ENCODE results near the gene DGLUCY.
"Not testable (repeated sequence)": the region's sequence is repeated elsewhere in the genome, so short reads cannot be mapped to it uniquely, and the experiment has no call there.

The DGLUCY gene

DNA sequence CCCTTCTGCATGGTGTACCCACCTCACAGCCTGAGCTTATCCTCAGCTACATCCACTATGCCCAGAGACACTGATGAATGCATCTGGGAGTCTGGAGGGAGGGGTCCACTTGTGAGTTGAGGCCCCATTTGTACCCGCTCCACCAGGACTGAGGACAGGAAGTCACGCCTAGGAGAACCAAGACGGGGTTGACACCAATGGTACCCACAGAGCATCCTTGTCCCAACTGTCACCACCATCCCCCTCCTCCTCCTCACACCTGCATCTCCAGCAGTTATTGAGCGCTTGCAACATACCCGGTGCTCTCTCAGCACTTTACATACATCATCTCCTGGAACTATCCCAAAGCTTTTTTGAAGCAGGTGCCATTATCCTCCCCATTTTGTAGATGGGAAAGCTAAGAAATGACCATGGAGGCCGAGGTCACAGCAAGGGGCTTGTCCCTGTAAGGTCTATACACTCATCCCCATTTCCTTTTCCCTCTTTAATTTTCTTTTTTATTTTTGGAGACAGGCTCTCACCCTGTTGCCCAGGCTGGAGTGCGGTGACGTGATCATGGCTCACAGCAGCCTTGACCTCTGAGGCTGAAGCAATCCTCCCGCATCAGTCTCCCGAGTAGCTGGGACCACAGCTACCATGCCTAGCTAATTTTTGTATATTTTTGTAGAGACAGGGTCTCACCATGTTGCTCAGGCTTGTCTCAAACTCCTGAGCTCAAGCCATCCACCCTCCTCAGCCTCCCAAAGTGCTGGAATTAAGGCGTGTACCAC lies 31.7 kb downstream of the DGLUCY start:
- Histone ChIP-seq H3K27me3 (ENCODE audit: control insufficient read depth in 5 of 5, insufficient read depth in 4 of 5, low read length in 5 of 5) (no peaks in the 10 kb centered on the region), H3K4me3 (ENCODE audit: low read depth in 1 of 5, low read length in 5 of 5) (no peak overlapping the region), H3K4me1 (ENCODE audit: control insufficient read depth in 5 of 5, insufficient read depth in 5 of 5, low read length in 5 of 5) (peaks cover 0 to 27% (median 8%) of the 10 kb centered on the region in 5 donors), H3K9ac (ENCODE audit: low read length in 5 of 5) (no peak overlapping the region), H3K27ac (ENCODE audit: low read depth, low read length) (no peak overlapping the region), H3K36me3 (ENCODE audit: control insufficient read depth in 5 of 5, insufficient read depth in 5 of 5, low read length in 5 of 5) (peaks cover 3 to 55% (median 24%) of the 10 kb centered on the region in 5 donors), H3K9me3 (ENCODE audit: control insufficient read depth in 5 of 5, low read length in 5 of 5) (no peaks in the 10 kb centered on the region)

DNA sequence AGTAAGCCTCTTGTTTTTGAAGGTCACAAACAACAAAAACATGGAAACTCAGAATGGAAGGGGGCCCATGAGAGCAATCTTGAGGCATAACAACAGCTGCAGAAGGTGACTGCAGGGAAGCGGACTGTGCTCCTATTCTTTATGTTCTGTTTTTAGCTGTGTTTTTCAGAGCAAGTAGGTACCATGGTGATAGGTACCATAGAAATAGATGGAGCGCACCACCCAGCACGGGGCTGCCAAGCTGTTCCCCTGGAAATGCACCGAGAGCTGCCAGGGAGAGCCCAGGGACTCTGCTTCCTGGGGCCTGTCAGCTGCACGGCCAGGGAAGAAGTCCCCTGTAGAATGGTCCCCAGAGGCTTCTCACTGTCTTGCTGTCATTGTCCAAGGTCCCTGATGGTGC lies 32.8 kb downstream of the DGLUCY start:
- peaks cover 0 to 27% (median 8%) of the 10 kb centered on the region in 5 donors for H3K4me1 ChIP-seq (ENCODE audit: control insufficient read depth in 5 of 5, insufficient read depth in 5 of 5, low read length in 5 of 5)
- no peak overlapping the region for H3K27ac ChIP-seq (ENCODE audit: low read depth, low read length)
- H3K27me3 ChIP-seq (ENCODE audit: control insufficient read depth in 5 of 5, insufficient read depth in 4 of 5, low read length in 5 of 5) = no peaks in the 10 kb centered on the region
- no peak overlapping the region for H3K9ac ChIP-seq (ENCODE audit: low read length in 5 of 5)
- peaks cover 3 to 55% (median 24%) of the 10 kb centered on the region in 5 donors for H3K36me3 ChIP-seq (ENCODE audit: control insufficient read depth in 5 of 5, insufficient read depth in 5 of 5, low read length in 5 of 5)
- H3K4me3 ChIP-seq (ENCODE audit: low read depth in 1 of 5, low read length in 5 of 5) = no peak overlapping the region
- no peaks in the 10 kb centered on the region for H3K9me3 ChIP-seq (ENCODE audit: control insufficient read depth in 5 of 5, low read length in 5 of 5)

DNA sequence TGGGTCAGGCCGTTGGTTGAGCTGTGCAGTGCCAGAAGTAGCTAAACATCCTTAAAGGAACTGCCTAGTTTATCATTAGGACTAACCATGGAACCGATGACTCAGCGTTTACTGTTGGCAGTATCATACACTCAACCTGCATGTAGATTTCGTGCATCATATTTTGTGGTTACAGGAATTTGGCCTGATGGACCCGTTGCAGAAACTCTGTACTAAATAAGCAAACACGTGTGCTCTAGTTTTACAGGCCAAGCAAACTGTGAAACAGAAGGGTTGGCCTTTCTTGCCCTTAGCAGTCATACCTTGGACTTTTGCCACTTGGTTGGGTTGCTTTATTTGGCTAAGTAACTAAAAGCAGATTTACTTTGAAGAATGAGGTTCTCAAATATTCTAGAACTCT lies 35.6 kb downstream of the DGLUCY start:
- peaks cover 0 to 16% (median 8%) of the 10 kb centered on the region in 5 donors for H3K4me1 ChIP-seq (ENCODE audit: control insufficient read depth in 5 of 5, insufficient read depth in 5 of 5, low read length in 5 of 5)
- no peak overlapping the region for H3K4me3 ChIP-seq (ENCODE audit: low read depth in 1 of 5, low read length in 5 of 5)
- no peaks in the 10 kb centered on the region for H3K27me3 ChIP-seq (ENCODE audit: control insufficient read depth in 5 of 5, insufficient read depth in 4 of 5, low read length in 5 of 5)
- H3K36me3 ChIP-seq (ENCODE audit: control insufficient read depth in 5 of 5, insufficient read depth in 5 of 5, low read length in 5 of 5) = peaks cover 3 to 52% (median 27%) of the 10 kb centered on the region in 5 donors
- no peak overlapping the region for H3K9ac ChIP-seq (ENCODE audit: low read length in 5 of 5)
- H3K9me3 ChIP-seq (ENCODE audit: control insufficient read depth in 5 of 5, low read length in 5 of 5) = no peaks in the 10 kb centered on the region
- H3K27ac ChIP-seq (ENCODE audit: low read depth, low read length) = peak overlapping the region; percentile 37

GRCh38 chr14:91152499-91152898 lies 38.6 kb downstream of the DGLUCY start:
- H3K4me3 ChIP-seq (ENCODE audit: low read depth in 1 of 5, low read length in 5 of 5) = no peak overlapping the region
- H3K4me1 ChIP-seq (ENCODE audit: control insufficient read depth in 5 of 5, insufficient read depth in 5 of 5, low read length in 5 of 5) = peaks cover 0 to 14% (median 8%) of the 10 kb centered on the region in 5 donors
- no peaks in the 10 kb centered on the region for H3K27me3 ChIP-seq (ENCODE audit: control insufficient read depth in 5 of 5, insufficient read depth in 4 of 5, low read length in 5 of 5)
- no peak overlapping the region for H3K27ac ChIP-seq (ENCODE audit: low read depth, low read length)
- H3K36me3 ChIP-seq (ENCODE audit: control insufficient read depth in 5 of 5, insufficient read depth in 5 of 5, low read length in 5 of 5) = peaks cover under 1 to 27% (median 9%) of the 10 kb centered on the region in 5 donors
- H3K9ac ChIP-seq (ENCODE audit: low read length in 5 of 5) = no peak overlapping the region
- H3K9me3 ChIP-seq (ENCODE audit: control insufficient read depth in 5 of 5, low read length in 5 of 5) = no peaks in the 10 kb centered on the region

DNA sequence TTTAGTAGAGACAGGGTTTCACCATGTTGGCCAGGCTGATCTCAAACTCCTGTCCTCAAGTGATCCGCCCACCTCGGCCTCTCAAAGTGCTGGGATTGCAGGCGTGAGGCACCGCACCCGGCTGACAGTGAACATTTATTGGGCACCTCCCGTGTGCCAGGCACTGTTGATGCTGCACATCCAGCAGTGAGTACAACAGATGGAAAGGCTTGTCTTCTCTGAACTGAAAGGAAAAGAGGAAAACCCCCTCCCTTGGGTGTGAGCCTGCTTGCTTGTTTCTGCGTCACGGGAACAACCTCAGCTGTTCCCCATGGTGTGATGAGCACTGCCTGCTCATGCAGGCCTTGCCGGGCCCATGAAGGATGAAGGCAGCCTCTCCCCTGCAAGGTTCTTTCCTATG lies 39.5 kb downstream of the DGLUCY start:
- Histone ChIP-seq H3K4me1 (ENCODE audit: control insufficient read depth in 5 of 5, insufficient read depth in 5 of 5, low read length in 5 of 5) (peaks cover 0 to 14% (median 8%) of the 10 kb centered on the region in 5 donors), H3K27ac (ENCODE audit: low read depth, low read length) (no peak overlapping the region), H3K27me3 (ENCODE audit: control insufficient read depth in 5 of 5, insufficient read depth in 4 of 5, low read length in 5 of 5) (no peaks in the 10 kb centered on the region)

DNA sequence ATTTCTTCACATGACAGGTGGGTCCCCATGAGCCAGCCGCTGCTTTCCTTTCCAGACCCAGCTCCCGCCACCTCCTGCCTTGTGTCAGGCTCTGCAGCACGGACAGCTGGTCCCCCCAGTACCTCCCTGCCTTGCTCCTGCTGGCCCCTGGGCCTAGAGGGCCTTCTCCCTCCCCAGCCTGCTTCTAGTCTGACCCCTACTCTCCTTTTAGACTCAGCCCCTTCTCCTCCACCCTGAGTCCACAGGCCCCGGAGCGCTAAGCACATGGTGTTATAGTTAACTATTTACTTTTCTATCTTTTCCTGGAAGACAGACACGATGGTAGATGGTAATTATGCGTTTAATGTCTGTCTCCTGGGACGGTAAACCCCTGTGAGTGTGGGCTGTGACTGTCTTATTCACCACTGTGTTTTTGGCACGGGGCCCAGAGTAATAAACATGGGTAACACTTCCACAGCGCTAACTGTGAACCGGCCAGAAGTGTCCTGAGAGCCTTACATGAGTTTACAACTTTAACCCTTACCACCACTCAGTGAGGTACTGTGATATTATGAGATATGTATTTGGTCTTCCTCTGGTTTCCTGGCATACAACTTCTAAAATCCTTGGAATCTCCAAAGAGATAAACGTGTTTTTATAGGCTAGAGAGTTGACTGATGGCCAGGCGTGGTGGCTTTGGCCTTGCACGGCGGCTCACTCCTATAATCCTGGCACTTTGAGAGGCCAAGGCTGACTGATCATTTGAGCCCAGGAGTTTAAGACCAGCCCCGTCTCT lies 41.2 kb downstream of the DGLUCY start:
- peaks cover 0 to 6% (median 0%) of the 10 kb centered on the region in 5 donors for H3K4me1 ChIP-seq (ENCODE audit: control insufficient read depth in 5 of 5, insufficient read depth in 5 of 5, low read length in 5 of 5)

More for the DNA sequence above, 39.5 kb downstream of the DGLUCY start:
- H3K9ac ChIP-seq (ENCODE audit: low read length in 5 of 5) = no peak overlapping the region
- peaks cover 0 to 27% (median 15%) of the 10 kb centered on the region in 5 donors for H3K36me3 ChIP-seq (ENCODE audit: control insufficient read depth in 5 of 5, insufficient read depth in 5 of 5, low read length in 5 of 5)
- no peaks in the 10 kb centered on the region for H3K9me3 ChIP-seq (ENCODE audit: control insufficient read depth in 5 of 5, low read length in 5 of 5)
- no peak overlapping the region for H3K4me3 ChIP-seq (ENCODE audit: low read depth in 1 of 5, low read length in 5 of 5)

DNA sequence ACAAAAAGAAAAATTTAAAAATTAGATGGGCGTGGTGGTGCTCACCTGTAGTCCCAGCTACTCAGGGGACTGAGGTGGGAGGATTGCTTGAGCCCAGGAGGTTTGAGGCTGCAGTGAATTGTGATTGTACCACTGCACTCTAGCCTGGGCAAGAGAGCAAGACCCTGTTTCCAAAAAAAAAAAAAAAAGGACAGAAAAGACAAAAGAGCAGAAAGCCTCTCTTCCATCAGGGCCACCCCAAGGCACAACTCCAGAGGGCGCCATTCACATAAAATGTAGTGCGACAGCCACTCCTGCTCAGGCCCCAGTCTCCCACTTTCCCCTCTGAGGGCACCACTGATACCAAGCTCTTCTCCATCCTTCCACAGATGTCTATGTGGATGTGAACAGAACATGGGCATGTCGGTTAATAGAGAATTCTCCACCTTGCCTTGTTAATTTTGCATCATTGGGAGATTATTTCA lies 41.8 kb downstream of the DGLUCY start:
- Histone ChIP-seq H3K27me3 (ENCODE audit: control insufficient read depth in 5 of 5, insufficient read depth in 4 of 5, low read length in 5 of 5) (no peaks in the 10 kb centered on the region), H3K27ac (ENCODE audit: low read depth, low read length) (no peak overlapping the region), H3K9me3 (ENCODE audit: control insufficient read depth in 5 of 5, low read length in 5 of 5) (no peaks in the 10 kb centered on the region), H3K9ac (ENCODE audit: low read length in 5 of 5) (no peak overlapping the region), H3K4me1 (ENCODE audit: control insufficient read depth in 5 of 5, insufficient read depth in 5 of 5, low read length in 5 of 5) (peaks cover 0 to 6% (median 0%) of the 10 kb centered on the region in 5 donors), H3K4me3 (ENCODE audit: low read depth in 1 of 5, low read length in 5 of 5) (no peak overlapping the region), H3K36me3 (ENCODE audit: control insufficient read depth in 5 of 5, insufficient read depth in 5 of 5, low read length in 5 of 5) (peaks cover 5 to 45% (median 34%) of the 10 kb centered on the region in 5 donors)

More for the DNA sequence above, 41.2 kb downstream of the DGLUCY start:
- no peak overlapping the region for H3K4me3 ChIP-seq (ENCODE audit: low read depth in 1 of 5, low read length in 5 of 5)
- no peak overlapping the region for H3K27ac ChIP-seq (ENCODE audit: low read depth, low read length)
- peaks cover 0 to 39% (median 28%) of the 10 kb centered on the region in 5 donors for H3K36me3 ChIP-seq (ENCODE audit: control insufficient read depth in 5 of 5, insufficient read depth in 5 of 5, low read length in 5 of 5)
- H3K9ac ChIP-seq (ENCODE audit: low read length in 5 of 5) = no peak overlapping the region
- no peaks in the 10 kb centered on the region for H3K27me3 ChIP-seq (ENCODE audit: control insufficient read depth in 5 of 5, insufficient read depth in 4 of 5, low read length in 5 of 5)
- no peaks in the 10 kb centered on the region for H3K9me3 ChIP-seq (ENCODE audit: control insufficient read depth in 5 of 5, low read length in 5 of 5)

GRCh38 chr14:91156142-91156666 lies 42.3 kb downstream of the DGLUCY start:
- not testable (repeated sequence) for H3K27me3 ChIP-seq (ENCODE audit: control insufficient read depth in 5 of 5, insufficient read depth in 4 of 5, low read length in 5 of 5); H3K9ac ChIP-seq (ENCODE audit: low read length in 5 of 5); H3K9me3 ChIP-seq (ENCODE audit: control insufficient read depth in 5 of 5, low read length in 5 of 5); H3K4me3 ChIP-seq (ENCODE audit: low read depth in 1 of 5, low read length in 5 of 5); H3K27ac ChIP-seq (ENCODE audit: low read depth, low read length); H3K4me1 ChIP-seq (ENCODE audit: control insufficient read depth in 5 of 5, insufficient read depth in 5 of 5, low read length in 5 of 5)
- H3K36me3 ChIP-seq (ENCODE audit: control insufficient read depth in 5 of 5, insufficient read depth in 5 of 5, low read length in 5 of 5) = peaks cover 7 to 51% (median 40%) of the 10 kb centered on the region in 5 donors

DNA sequence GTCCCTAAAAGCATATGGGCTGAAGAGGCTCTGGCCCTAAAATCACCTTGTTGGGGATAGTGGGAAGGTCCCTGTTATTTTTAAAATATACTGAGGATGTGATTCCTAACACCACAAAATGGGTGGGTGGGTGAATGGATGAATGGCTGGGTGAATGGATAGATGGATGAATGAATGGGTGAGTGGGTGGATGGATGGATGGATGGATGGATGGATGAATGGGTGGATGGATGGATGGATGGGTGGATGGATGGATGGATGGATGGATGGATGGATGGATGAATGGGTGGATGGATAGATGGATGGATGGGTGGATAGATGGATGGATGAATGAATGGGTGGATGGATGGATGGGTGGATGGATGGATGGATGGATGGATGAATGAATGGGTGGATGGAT lies 43.0 kb downstream of the DGLUCY start:
- H3K4me1 ChIP-seq (ENCODE audit: control insufficient read depth in 5 of 5, insufficient read depth in 5 of 5, low read length in 5 of 5); H3K4me3 ChIP-seq (ENCODE audit: low read depth in 1 of 5, low read length in 5 of 5); H3K27ac ChIP-seq (ENCODE audit: low read depth, low read length); H3K27me3 ChIP-seq (ENCODE audit: control insufficient read depth in 5 of 5, insufficient read depth in 4 of 5, low read length in 5 of 5); H3K9me3 ChIP-seq (ENCODE audit: control insufficient read depth in 5 of 5, low read length in 5 of 5); H3K9ac ChIP-seq (ENCODE audit: low read length in 5 of 5): not testable (repeated sequence)
- peaks cover 11 to 57% (median 46%) of the 10 kb centered on the region in 5 donors for H3K36me3 ChIP-seq (ENCODE audit: control insufficient read depth in 5 of 5, insufficient read depth in 5 of 5, low read length in 5 of 5)

Data from subcutaneous abdominal adipose tissue (tissue), 5 donors.